ENCODE measurements around the gene WDR17.

WDR17 gene

GRCh38 chr4:176065435-176066291 lies at the start of gene WDR17:
WDR17 (plus strand) TSS chr4:176065841; CDS start chr4:176111581, 45,740 bp downstream.
- peak; percentile 97 for DNase-seq

GRCh38 chr4:176016601-176017000 lies 49.0 kb upstream of the WDR17 start:
- no peak for DNase-seq

DNA sequence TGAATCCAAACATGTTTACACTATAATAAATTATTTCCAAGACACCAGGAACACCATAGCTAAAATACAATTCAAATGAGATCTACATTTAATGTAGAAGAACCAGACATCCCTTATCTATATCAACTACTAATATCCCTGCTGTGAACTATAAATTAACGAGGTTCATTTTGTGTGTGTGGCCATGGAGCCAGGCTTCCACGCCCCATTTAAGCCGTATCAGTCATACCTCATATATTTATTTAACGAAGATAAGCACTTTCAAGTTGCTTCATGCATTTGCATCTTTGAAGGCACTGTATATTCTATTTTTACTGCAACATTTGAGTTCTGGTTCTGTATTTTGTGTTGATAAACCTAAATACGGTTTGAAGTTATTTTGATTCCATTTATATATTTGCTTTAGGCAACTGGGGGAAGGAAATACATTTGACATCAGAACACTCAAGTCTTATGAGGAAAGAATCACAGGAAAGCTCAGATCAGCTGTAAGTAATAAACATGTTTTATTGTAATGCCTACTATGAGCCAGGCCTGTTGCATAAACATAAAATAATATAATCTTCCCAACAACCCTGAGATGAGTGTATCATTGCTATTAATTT lies 45.1 kb upstream of the WDR17 start:
- DNase-seq, result no peak

- DNase-seq, result no peak
These were observed 35.2 kb upstream of the WDR17 start for GRCh38 chr4:176030391-176030790.

DNA sequence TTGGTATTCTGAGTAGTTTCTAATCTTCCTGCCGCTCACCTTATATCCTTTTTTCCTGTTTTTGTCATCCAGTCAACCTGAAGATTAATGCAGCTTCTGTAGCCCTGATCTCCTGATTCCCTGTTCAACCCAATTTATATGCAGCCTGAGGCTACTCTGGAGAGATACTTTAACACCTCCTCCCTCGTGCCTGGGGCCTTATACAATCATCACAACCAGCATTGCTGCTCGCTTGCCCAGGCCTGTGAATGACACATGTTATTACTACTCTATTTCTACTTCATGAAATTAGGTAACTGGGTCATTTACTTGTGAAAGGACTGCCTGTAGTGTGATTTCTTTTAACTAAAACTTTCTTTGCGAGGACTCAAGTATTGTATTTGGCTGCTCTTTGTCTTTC lies 33.7 kb upstream of the WDR17 start:
- DNase-seq, result no peak

GRCh38 chr4:176032454-176032853 lies 33.2 kb upstream of the WDR17 start:
- no peak for DNase-seq

DNA sequence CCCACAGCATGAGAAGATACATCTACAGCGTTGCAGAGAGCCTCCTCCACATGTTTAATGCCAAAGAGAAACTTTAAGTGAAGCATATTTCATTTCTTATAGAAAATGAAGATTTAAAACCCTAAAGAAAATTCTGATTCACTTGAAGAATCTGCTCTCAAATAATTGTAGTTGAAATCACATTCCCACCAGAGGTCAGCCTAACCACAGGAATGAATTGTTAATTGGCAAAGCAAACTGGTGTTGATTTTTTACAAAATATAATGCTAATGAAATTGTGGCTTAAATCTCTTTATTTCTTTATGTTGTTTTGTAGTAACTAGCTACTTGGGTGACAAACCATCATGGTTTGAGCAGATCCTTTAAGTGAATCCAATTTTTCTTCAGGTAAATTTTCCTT lies 31.1 kb upstream of the WDR17 start:
- DNase-seq, result no peak

- no peak for DNase-seq
These were observed 30.7 kb upstream of the WDR17 start for GRCh38 chr4:176034936-176035335.

DNA sequence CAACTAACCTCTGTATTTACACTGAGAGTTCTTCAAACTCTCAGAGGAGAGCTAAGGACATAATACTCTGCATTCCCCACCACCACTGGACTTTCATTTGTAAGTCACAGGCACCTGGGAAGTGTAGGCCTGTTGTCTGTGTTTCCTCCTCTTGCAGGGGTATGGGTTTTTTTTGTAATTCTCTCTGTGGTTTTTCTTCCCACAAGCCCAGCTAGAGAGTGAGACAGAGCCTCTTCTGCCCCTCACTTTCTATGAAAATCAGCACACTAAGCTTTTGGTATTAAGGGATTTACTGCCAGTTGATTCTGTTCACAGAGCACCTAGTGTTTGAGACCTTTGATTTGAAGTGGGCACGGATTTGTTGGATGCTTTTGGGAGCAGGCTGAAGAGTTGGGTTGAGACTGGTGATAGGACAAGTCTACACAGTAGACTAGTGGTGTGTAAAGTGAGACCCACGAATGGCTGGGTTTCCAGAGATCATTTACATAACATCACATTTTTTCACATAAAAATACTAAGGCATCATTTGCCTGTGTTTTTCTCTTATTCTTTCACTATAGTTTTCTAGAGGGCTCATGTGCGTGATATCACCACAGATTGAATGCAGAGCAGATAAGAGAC lies 28.9 kb upstream of the WDR17 start:
- no peak for DNase-seq

DNA sequence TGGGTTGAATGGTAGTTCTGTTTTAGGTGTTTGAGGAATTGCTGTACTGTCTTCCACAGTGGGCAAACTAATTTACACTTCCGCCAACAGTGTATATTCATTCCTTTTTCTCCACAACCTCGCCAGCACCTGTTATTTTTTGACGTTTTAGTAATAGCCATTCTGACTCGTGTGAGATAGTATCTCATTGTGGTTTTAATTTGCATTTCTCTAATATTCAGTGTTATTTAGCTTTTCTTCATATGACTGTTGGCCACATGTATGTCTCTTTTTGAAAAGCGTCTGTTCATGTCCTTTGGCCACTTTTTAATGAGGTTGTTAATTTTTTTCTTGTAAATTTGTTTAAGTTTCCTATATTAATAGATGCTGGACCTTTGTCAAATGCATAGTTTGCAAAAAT lies 26.9 kb upstream of the WDR17 start:
- no peak for DNase-seq

GRCh38 chr4:176042195-176042594 lies 23.4 kb upstream of the WDR17 start:
- no peak for DNase-seq

DNA sequence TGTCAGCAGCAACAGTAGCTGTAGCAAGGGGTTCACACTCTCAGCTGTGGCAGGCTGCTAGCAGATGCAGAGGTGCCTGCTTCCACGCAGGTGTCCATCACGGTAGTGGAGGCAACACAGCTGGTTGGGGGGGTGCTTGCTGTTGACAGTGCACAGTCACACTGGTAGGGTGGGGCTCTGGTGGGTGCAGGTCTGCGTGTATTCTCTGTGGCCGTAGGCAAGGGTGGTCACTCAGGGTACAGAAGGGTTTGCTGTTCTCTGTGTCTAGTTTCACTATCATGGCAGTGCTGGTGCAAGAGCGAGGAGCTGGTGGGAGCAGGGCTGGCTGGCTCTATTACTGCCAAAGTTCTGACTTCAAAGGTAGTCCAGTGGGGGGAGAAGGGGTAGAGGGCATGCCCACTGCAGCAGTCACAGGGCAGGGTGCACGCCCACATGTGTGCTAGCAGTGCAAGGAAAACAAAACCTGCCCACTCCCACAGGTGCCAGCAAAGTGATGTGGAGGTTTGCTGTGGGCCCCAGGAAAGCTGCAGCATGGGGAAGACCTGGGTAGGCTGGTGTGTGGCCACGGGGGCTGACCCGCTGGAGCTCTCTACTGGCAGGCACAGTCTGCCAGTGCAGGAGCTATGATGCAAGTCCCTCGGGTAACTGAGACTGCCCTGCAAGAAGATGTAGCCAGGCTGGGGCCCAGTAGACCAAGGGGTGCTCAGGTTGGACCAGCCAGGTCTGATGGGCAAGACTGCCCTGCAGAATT lies 21.6 kb upstream of the WDR17 start:
- no peak for DNase-seq

DNA sequence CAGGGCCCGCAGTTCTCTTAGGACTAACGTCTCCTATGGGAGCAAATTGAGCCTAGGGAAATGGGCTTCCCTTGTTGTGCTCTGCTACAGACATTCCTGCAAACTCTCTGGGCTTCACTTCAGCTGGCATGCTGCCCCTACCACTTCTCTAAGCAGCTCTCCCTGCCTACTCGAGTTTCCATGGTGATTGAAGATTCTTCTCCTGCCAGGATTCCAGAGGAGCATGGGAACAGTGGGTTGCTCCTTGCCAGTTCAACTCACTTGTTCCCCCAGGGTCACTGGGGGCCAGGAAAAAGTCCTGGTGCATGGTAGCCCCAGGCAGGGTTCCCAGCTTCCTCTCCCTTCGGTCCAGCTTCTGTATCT lies 21.1 kb upstream of the WDR17 start:
- DNase-seq, result no peak

- DNase-seq, result no peak
These were observed 17.0 kb upstream of the WDR17 start for GRCh38 chr4:176048631-176049030.

DNA sequence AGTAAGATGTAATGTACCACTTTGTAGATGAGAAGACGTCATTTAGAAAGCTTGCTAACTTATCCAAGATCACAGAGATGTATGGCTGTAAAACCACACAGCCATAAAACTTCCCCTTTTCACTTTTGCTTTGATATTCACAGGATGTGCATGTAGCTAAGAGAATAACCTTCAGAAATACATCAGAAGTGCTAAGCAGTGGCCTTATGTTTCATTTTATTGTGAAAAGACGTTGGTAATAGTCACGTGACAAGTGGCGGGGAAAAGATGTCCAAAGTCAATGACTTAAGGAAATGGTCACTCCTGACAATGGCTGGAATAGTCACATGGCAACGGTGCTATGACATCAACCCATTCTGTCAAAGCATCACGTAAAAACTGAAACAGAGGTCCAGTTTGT lies 12.9 kb upstream of the WDR17 start:
- no peak for DNase-seq

GRCh38 chr4:176053785-176054184 lies 11.9 kb upstream of the WDR17 start:
- no peak for DNase-seq

GRCh38 chr4:176054942-176055341 lies 10.7 kb upstream of the WDR17 start:
- DNase-seq, result no peak

GRCh38 chr4:176063718-176064117 lies 1.9 kb upstream of the WDR17 start:
- no peak for DNase-seq

GRCh38 chr4:176064539-176064938 lies 1.1 kb upstream of the WDR17 start:
- no peak for DNase-seq

DNA sequence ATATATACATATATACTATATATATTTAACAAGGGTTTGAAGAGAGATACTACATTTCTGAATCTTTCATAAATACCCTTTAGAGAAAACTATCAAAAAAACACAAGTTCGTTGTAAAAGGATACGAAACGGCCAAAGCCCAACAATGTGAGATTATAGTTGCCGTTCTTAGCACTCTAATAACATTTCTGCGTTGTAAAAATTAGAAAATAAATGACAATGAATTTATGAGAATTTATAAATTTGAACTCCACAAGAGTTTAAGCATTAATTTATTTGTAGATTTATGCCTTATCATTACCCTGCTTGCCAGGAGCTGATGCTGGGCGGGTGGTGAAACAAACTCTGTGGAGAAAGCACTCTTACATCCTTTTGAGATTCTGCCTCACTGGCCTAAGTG lies 1.1 kb downstream of the WDR17 start:
- DNase-seq, result no peak

- DNase-seq, result no peak
These were observed 11.9 kb downstream of the WDR17 start for GRCh38 chr4:176077561-176077960.

DNA sequence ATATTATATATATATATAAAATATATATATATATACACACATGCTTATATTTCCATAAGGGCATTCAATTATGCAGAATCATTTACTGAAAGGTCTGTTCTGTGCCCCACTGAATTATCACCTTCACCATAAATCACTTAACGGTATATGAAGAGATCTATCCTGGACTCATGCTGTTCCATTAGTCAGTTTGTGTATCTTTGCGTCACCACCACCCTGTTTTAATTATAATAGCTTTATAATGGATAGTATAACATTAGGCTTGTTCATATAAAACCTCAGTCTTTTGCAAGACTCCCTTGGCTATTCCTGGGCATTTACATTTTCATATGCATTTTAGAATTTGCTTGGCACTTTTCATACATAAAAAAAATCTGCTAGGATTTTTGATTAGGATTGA lies 19.1 kb downstream of the WDR17 start:
- no peak for DNase-seq

DNA sequence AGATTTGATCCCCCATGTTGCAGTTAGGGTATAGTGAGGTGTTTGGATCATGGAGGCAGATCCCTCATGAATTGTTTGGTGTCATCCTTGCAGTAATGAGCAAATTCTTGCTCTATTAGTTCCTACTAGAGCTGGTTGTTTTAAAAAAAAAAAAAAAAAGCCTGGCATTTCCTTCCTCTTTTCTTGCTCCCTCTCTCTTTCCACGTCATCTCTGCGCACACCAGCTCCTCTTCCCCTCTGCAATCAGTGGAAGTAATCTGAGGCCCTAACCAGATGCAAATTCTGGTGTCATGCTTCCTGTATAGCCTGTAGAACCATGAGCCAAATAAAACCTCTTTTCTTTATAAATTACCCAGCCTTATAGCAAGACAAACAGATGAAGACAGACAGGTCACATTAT lies 24.5 kb downstream of the WDR17 start:
- no peak for DNase-seq

- no peak for DNase-seq
These were observed 33.7 kb downstream of the WDR17 start for GRCh38 chr4:176099314-176099713.

Measured in NCI-H1092 (cell line).